Muscle of arm (tissue), 12 donors: ENCODE data around the gene SLC44A1. TPM values are rescaled to one million over a fixed set of nuclear protein-coding genes. Genes with fewer than 3 reads are reported as not detected.

Source experiments
- DNase-seq: peaks from one replicate; pipeline ENCODE4 v3.0.0-alpha.2; 2013
- polyA plus RNA-seq, 12 donors: library from polyadenylated mRNA; unstranded; fragments of 120-200 nt; gene quantifications; one replicate each; pipeline ENCODE4 v1.2.1, GENCODE V29; 2013; ENCODE audit not compliant: insufficient read length in 12 of 12

Gene SLC44A1
- polyA plus RNA-seq, 12 donors = 16.0 to 27.0 (median 17.9) TPM; not detected in 1

- DNase-seq = no peak
These were observed 181.5 kb downstream of the SLC44A1 start for GRCh38 chr9:105425816-105426433.

GRCh38 chr9:105426657-105427056 lies 182.2 kb downstream of the SLC44A1 start:
- DNase-seq = no peak

- no peak for DNase-seq
These were observed 187.2 kb downstream of the SLC44A1 start for GRCh38 chr9:105431424-105432246.

- no peak for DNase-seq
These were observed 187.9 kb downstream of the SLC44A1 start for GRCh38 chr9:105432247-105432842.

GRCh38 chr9:105435453-105435852 lies 191.0 kb downstream of the SLC44A1 start:
- no peak for DNase-seq

GRCh38 chr9:105436783-105437182 lies 192.3 kb downstream of the SLC44A1 start:
- no peak for DNase-seq

GRCh38 chr9:105437704-105438103 lies 193.3 kb downstream of the SLC44A1 start:
- no peak for DNase-seq

GRCh38 chr9:105438141-105438806 lies 193.8 kb downstream of the SLC44A1 start:
- DNase-seq = no peak

GRCh38 chr9:105439428-105439827 lies 195.0 kb downstream of the SLC44A1 start:
- no peak for DNase-seq

GRCh38 chr9:105441616-105442160 lies 197.2 kb downstream of the SLC44A1 start:
- no peak for DNase-seq

GRCh38 chr9:105443121-105443520 lies 198.7 kb downstream of the SLC44A1 start:
- DNase-seq = no peak

- DNase-seq = no peak
These were observed 199.7 kb downstream of the SLC44A1 start for GRCh38 chr9:105444130-105444529.

GRCh38 chr9:105445203-105445881 lies 200.9 kb downstream of the SLC44A1 start:
- no peak for DNase-seq

- no peak for DNase-seq
These were observed 202.9 kb downstream of the SLC44A1 start for GRCh38 chr9:105447386-105447813.

- peak; percentile 89 for DNase-seq
These were observed 203.7 kb downstream of the SLC44A1 start, which contains the start of gene FSD1L for GRCh38 chr9:105447814-105448812. TSS of gene FSD1L (plus strand) at chr9:105448034. CDS start at chr9:105448221, 187 bp downstream.

- no peak for DNase-seq
These were observed 204.6 kb downstream of the SLC44A1 start for GRCh38 chr9:105449081-105449480.

GRCh38 chr9:105452185-105452584 lies 207.7 kb downstream of the SLC44A1 start:
- DNase-seq = no peak

- DNase-seq = no peak
These were observed 211.5 kb downstream of the SLC44A1 start for GRCh38 chr9:105455836-105456475.

GRCh38 chr9:105457560-105458294 lies 213.3 kb downstream of the SLC44A1 start:
- DNase-seq = no peak
